ENCODE data around the gene WTAP.
"Not testable (repeated sequence)": the region's sequence is repeated elsewhere in the genome, so short reads cannot be mapped to it uniquely, and the experiment has no call there.

WTAP gene

GRCh38 chr6:159693894-159694545 is 33.3 kb upstream of the WTAP start:
- DNase-seq (ENCODE audit: low read depth) = no peak

- DNase-seq (ENCODE audit: low read depth) = no peak
Measured at GRCh38 chr6:159695984-159696383, 31.3 kb upstream of the WTAP start.

GRCh38 chr6:159700970-159701369 is 26.3 kb upstream of the WTAP start:
- no peak for DNase-seq (ENCODE audit: low read depth)

- DNase-seq (ENCODE audit: low read depth) = no peak
Measured at GRCh38 chr6:159701413-159701999, 25.8 kb upstream of the WTAP start.

- DNase-seq (ENCODE audit: low read depth) = not testable (repeated sequence)
Measured at GRCh38 chr6:159710603-159711002, 16.7 kb upstream of the WTAP start.

GRCh38 chr6:159712389-159712788 is 14.9 kb upstream of the WTAP start:
- DNase-seq (ENCODE audit: low read depth) = not testable (repeated sequence)

- no peak for DNase-seq (ENCODE audit: low read depth)
Measured at GRCh38 chr6:159713984-159714383, 13.3 kb upstream of the WTAP start.

GRCh38 chr6:159714404-159714803 is 12.9 kb upstream of the WTAP start:
- no peak for DNase-seq (ENCODE audit: low read depth)

- DNase-seq (ENCODE audit: low read depth) = no peak
Measured at GRCh38 chr6:159715166-159715565, 12.1 kb upstream of the WTAP start.

GRCh38 chr6:159715605-159716004 is 11.7 kb upstream of the WTAP start:
- no peak for DNase-seq (ENCODE audit: low read depth)

- DNase-seq (ENCODE audit: low read depth) = no peak
Measured at GRCh38 chr6:159716247-159717096, 10.8 kb upstream of the WTAP start.

- no peak for DNase-seq (ENCODE audit: low read depth)
Measured at GRCh38 chr6:159718634-159719033, 8.7 kb upstream of the WTAP start.

- no peak for DNase-seq (ENCODE audit: low read depth)
Measured at GRCh38 chr6:159719287-159719686, 8.0 kb upstream of the WTAP start.

GRCh38 chr6:159720708-159721107 is 6.6 kb upstream of the WTAP start:
- no peak for DNase-seq (ENCODE audit: low read depth)

GRCh38 chr6:159721981-159722380 is 5.3 kb upstream of the WTAP start:
- DNase-seq (ENCODE audit: low read depth) = not testable (repeated sequence)

GRCh38 chr6:159722655-159723054 is 4.7 kb upstream of the WTAP start:
- no peak for DNase-seq (ENCODE audit: low read depth)

- no peak for DNase-seq (ENCODE audit: low read depth)
Measured at GRCh38 chr6:159723259-159723658, 4.0 kb upstream of the WTAP start.

- DNase-seq (ENCODE audit: low read depth) = no peak
Measured at GRCh38 chr6:159724778-159725177, 2.5 kb upstream of the WTAP start.

- not testable (repeated sequence) for DNase-seq (ENCODE audit: low read depth)
Measured at GRCh38 chr6:159725208-159725607, 2.1 kb upstream of the WTAP start.

GRCh38 chr6:159726255-159726917 is 920 bp upstream of the WTAP start:
- no peak for DNase-seq (ENCODE audit: low read depth)

GRCh38 chr6:159727717-159728445 is 575 bp downstream of the WTAP start:
- DNase-seq (ENCODE audit: low read depth) = no peak

- no peak for DNase-seq (ENCODE audit: low read depth)
Measured at GRCh38 chr6:159728531-159728964, 1.2 kb downstream of the WTAP start.

All from HS-27A (cell line).